ENCODE results near the gene CAPN9.

CAPN9 gene

GRCh38 chr1:230768903-230769570 is 21.8 kb downstream of the CAPN9 start:
- H3K27me3 Mint-ChIP-seq = peaks cover 1% of the 10 kb centered on the region
- H3K36me3 Mint-ChIP-seq = no peaks in the 10 kb centered on the region
- H3K4me3 Mint-ChIP-seq = no peak overlapping the region
- no peaks in the 10 kb centered on the region for H3K4me1 Mint-ChIP-seq
- no peak overlapping the region for H3K27ac Mint-ChIP-seq
- H3K9me3 Mint-ChIP-seq = peaks cover 6% of the 10 kb centered on the region

DNA sequence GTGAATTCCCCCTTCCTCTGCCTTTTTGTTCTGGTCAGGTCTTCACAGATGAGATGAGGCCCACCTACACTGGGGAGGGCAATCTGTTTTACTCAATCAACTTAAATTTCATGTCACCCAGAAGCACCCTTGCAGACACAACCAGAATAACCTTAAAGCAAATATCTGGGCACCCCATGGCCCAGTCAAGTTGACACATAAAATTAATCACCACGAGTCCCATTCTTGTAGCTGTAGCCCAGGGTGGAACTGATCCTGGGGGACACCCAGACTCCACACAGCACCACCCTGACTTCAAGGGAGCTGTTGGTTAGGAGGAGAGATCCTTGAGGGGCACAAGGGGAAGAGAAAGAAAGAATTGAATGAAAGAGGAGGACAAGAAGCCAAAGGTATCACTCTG is 23.1 kb downstream of the CAPN9 start:
- Mint-ChIP-seq H3K36me3 (no peaks in the 10 kb centered on the region), H3K9me3 (no peaks in the 10 kb centered on the region)

DNA sequence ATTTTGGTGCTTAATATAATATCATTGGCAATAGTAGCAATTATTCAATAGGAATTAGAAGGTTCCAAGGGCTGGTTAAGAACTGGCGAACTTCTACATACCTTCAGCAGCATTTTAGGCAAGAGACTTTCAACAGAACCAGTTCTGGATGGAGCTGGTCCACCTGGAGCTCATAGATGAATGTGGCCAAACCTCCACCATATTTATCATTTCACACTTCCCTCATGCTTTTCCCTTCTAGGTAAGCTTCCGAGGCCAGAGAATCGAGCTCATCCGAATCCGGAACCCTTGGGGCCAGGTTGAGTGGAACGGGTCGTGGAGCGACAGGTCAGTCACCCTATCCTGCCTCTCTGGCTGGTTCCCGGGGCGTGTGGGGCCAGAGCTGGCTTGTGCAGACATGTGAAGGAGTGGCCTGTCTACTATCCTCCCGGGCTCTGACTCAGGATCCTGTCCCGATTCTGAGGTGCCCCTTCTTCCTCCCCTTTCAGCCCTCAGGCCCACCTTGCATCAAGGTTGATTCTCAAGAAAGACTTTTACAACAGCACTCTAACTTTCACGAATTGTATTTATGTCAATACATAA is 24.7 kb downstream of the CAPN9 start:
- Mint-ChIP-seq H3K36me3 (no peaks in the 10 kb centered on the region), H3K27ac (no peak overlapping the region), H3K4me3 (no peak overlapping the region), H3K4me1 (no peaks in the 10 kb centered on the region), H3K27me3 (peaks cover 2% of the 10 kb centered on the region), H3K9me3 (no peaks in the 10 kb centered on the region)

More for the DNA sequence above, 23.1 kb downstream of the CAPN9 start:
- peaks cover 1% of the 10 kb centered on the region for H3K27me3 Mint-ChIP-seq
- no peak overlapping the region for H3K27ac Mint-ChIP-seq
- H3K4me3 Mint-ChIP-seq = no peak overlapping the region
- H3K4me1 Mint-ChIP-seq = no peaks in the 10 kb centered on the region

DNA sequence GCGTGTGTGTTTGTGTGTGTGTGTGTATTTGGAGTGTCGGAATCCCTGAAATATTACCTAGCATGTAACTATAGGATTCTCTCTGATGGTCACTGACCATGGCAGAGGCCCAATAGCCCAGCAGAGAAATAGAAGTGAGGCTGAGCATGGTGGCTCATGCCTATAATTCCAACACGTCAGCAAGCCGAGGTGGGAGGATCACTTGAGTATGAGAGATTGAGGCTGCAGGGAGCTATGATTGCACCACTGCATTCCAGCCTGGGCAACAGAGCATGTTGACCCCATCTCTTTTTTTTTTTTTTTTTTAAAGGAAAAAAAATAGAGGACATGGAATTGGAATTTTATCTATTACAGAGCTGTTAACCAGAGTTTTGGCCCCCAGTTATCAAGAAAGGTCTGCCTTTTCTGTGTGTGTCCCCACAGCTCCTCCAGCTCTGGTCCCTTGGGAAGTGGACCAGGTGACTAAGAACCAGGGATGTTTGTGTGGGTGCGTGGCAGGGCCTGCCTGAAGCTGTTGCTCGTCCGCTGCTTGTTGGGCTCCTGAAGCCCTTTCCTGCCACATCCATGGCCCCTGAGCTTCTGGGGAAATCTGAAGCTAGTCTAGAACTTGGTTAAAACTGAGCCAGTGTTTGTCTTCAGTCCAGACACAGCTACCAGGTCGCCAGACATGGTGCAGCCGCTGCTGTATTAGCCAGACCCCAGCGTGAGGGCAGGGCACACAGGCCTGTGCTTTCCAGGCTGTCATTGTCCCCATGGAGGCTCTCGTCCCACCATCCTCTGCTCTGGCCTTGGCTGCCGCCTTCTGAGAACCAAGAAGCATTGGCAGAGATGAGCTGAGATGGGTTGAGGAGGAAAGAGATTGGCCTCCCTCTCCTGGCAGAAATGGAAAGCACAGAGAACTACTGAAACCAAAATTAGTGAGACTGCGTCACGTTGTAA is 25.5 kb downstream of the CAPN9 start:
- H3K27ac Mint-ChIP-seq = no peak overlapping the region
- no peaks in the 10 kb centered on the region for H3K9me3 Mint-ChIP-seq
- no peaks in the 10 kb centered on the region for H3K36me3 Mint-ChIP-seq
- H3K27me3 Mint-ChIP-seq = peaks cover 3% of the 10 kb centered on the region
- no peaks in the 10 kb centered on the region for H3K4me1 Mint-ChIP-seq
- no peak overlapping the region for H3K4me3 Mint-ChIP-seq

- Mint-ChIP-seq H3K4me1 (no peaks in the 10 kb centered on the region), H3K36me3 (no peaks in the 10 kb centered on the region), H3K9me3 (no peaks in the 10 kb centered on the region), H3K27ac (no peak overlapping the region), H3K27me3 (peaks cover 3% of the 10 kb centered on the region), H3K4me3 (no peak overlapping the region)
These were observed 26.3 kb downstream of the CAPN9 start for GRCh38 chr1:230773396-230774033.

DNA sequence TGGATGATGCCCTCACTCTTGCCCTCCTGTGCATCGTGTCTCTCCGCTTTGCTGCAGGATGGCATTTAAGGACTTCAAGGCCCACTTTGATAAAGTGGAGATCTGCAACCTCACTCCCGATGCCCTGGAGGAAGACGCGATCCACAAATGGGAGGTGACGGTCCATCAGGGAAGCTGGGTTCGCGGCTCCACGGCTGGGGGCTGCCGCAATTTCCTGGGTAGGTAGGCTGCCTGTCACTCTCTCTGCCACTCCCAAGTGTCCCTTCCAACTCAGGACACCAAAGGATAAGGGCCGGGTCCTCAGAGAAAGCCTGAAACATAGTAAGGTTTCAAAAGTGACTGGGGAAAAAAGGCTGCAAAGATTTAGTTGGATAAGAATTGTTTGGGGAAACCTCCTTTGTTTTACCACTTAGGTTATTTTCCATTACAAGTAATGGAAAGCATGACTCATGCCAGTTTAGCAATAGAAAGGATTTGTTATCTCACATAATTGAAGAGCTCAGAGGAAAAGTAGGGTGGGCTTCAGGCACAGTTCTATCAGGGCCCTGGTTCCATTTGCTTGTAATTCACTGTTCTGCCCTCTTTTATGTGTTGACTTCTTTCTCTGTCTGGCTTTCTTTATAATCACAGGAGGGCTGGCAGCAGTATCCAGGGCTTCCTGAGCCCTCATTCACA is 31.9 kb downstream of the CAPN9 start:
- Mint-ChIP-seq H3K4me3 (no peak overlapping the region), H3K27ac (no peak overlapping the region), H3K9me3 (no peaks in the 10 kb centered on the region), H3K4me1 (no peaks in the 10 kb centered on the region), H3K27me3 (peaks cover 5% of the 10 kb centered on the region), H3K36me3 (no peaks in the 10 kb centered on the region)

DNA sequence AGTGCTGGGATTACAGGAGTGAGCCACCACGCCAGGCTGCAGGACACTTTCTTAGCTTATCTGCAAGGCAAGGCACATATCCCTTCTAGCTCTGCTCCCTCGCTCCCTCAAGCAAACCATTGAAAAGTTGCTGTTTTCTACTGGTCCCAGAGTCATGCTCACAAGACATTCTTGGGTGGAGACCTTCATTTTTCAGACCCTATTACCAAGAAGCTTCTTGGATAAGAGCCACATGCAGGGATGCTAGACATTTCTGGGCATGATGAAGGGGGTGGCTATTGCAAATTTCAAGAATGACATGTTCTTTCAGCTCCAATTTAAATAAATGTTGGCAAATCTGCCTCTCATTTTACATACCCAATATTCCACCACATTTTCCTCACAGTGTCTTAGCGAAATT is 33.9 kb downstream of the CAPN9 start:
- H3K9me3 Mint-ChIP-seq = no peaks in the 10 kb centered on the region
- H3K36me3 Mint-ChIP-seq = no peaks in the 10 kb centered on the region
- H3K27ac Mint-ChIP-seq = no peak overlapping the region
- peaks cover 5% of the 10 kb centered on the region for H3K27me3 Mint-ChIP-seq
- no peak overlapping the region for H3K4me3 Mint-ChIP-seq
- no peaks in the 10 kb centered on the region for H3K4me1 Mint-ChIP-seq

DNA sequence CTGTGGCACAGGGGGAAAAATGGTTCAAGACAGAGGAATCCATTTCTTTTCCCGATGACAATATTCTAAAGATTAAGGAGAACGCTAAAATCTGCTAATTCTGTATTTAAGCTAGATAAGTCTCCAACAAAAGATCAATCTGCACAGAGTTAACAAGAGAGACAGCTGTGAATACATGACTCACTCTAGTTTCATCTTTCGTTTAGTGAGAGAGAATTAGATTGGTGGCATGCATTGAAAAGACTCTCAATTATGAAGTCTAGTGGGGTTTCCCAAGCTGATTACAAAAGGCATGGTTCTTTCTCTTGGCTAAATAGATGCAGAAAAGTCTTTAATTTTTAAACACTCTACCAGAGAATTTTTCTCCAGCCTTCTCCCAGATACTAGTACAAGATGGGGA is 34.4 kb downstream of the CAPN9 start:
- no peaks in the 10 kb centered on the region for H3K9me3 Mint-ChIP-seq
- H3K27me3 Mint-ChIP-seq = peaks cover 5% of the 10 kb centered on the region
- H3K4me3 Mint-ChIP-seq = no peak overlapping the region
- no peaks in the 10 kb centered on the region for H3K4me1 Mint-ChIP-seq
- no peaks in the 10 kb centered on the region for H3K36me3 Mint-ChIP-seq
- no peak overlapping the region for H3K27ac Mint-ChIP-seq

GRCh38 chr1:230784163-230784562 is 37.0 kb downstream of the CAPN9 start:
- H3K27me3 Mint-ChIP-seq = peaks cover 3% of the 10 kb centered on the region
- H3K4me3 Mint-ChIP-seq = no peak overlapping the region
- no peaks in the 10 kb centered on the region for H3K4me1 Mint-ChIP-seq
- no peaks in the 10 kb centered on the region for H3K9me3 Mint-ChIP-seq
- no peak overlapping the region for H3K27ac Mint-ChIP-seq
- no peaks in the 10 kb centered on the region for H3K36me3 Mint-ChIP-seq

GRCh38 chr1:230785636-230786384 is 38.6 kb downstream of the CAPN9 start:
- Mint-ChIP-seq H3K4me3 (no peak overlapping the region), H3K9me3 (no peaks in the 10 kb centered on the region), H3K27ac (no peak overlapping the region), H3K36me3 (no peaks in the 10 kb centered on the region), H3K27me3 (no peaks in the 10 kb centered on the region), H3K4me1 (no peaks in the 10 kb centered on the region)

DNA sequence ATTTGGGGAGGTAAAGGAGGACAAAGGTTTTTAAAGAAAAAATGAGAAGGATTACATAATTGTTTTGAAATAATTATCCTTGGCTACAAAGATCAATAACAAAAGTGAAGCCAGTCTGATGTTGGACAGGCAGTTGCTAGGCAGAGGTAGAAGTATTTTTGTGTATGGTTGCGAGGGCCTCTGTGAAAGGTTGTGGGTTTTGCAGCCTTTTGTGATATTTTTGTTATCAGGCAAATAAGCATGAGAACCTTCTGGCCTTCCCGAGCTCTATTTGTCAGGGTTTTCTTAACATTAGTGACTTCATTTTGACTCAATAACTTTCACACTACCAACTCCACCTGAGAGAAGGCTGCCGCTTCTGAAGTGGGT is 39.2 kb downstream of the CAPN9 start:
- no peaks in the 10 kb centered on the region for H3K4me1 Mint-ChIP-seq
- no peak overlapping the region for H3K4me3 Mint-ChIP-seq
- H3K9me3 Mint-ChIP-seq = no peaks in the 10 kb centered on the region
- no peak overlapping the region for H3K27ac Mint-ChIP-seq
- H3K36me3 Mint-ChIP-seq = no peaks in the 10 kb centered on the region
- no peaks in the 10 kb centered on the region for H3K27me3 Mint-ChIP-seq

- Mint-ChIP-seq H3K9me3 (no peaks in the 10 kb centered on the region), H3K36me3 (no peaks in the 10 kb centered on the region), H3K27me3 (peaks cover 2% of the 10 kb centered on the region), H3K27ac (no peak overlapping the region), H3K4me3 (no peak overlapping the region), H3K4me1 (no peaks in the 10 kb centered on the region)
These were observed 40.3 kb downstream of the CAPN9 start for GRCh38 chr1:230787471-230787870.

- peaks cover 2% of the 10 kb centered on the region for H3K27me3 Mint-ChIP-seq
- no peak overlapping the region for H3K27ac Mint-ChIP-seq
- H3K4me1 Mint-ChIP-seq = no peaks in the 10 kb centered on the region
- H3K36me3 Mint-ChIP-seq = no peaks in the 10 kb centered on the region
- H3K9me3 Mint-ChIP-seq = no peaks in the 10 kb centered on the region
- H3K4me3 Mint-ChIP-seq = no peak overlapping the region
These were observed 41.5 kb downstream of the CAPN9 start for GRCh38 chr1:230788561-230789275.

GRCh38 chr1:230790026-230790425 is 42.8 kb downstream of the CAPN9 start:
- Mint-ChIP-seq H3K27ac (no peak overlapping the region), H3K4me1 (no peaks in the 10 kb centered on the region), H3K27me3 (peaks cover 2% of the 10 kb centered on the region), H3K36me3 (no peaks in the 10 kb centered on the region), H3K9me3 (no peaks in the 10 kb centered on the region), H3K4me3 (no peak overlapping the region)
